PC-3 (cell line): Measurements from ENCODE around the gene KIF18A. TPM values are rescaled to one million over a fixed set of nuclear protein-coding genes. Genes with fewer than 3 reads are reported as not detected.

Experiments
- ATAC-seq: fragments of 200-7000 bp; cut with Tn5 transposase; 2 replicates; pipeline ENCODE4 v1.9.1; 2020; ENCODE audit warnings: mild to moderate bottlenecking, moderate library complexity
- BruUV-seq: library from RNA; stranded (reverse); fragments of 400-500 nt; replicated peaks from 2 replicates; lab custom pipeline; 2021; lab: Mats Ljungman, UMichigan
- CTCF ChIA-PET: fragments of 300-600 bp; sonication (Branson Sonifier 250); formaldehyde crosslinking; loops from one replicate; lab custom pipeline; 2022; ENCODE audit warnings: antibody characterized with exemption; lab: Charles Lee
- POLR2A ChIA-PET: fragments of 300-600 bp; sonication (Branson Sonifier 250); formaldehyde crosslinking; loops from one replicate; lab custom pipeline; 2022; ENCODE audit warnings: antibody characterized with exemption; ENCODE audit not compliant: unreplicated experiment; lab: Charles Lee
- DNase-seq: peaks from one replicate; pipeline ENCODE4 v3.0.0-alpha.2; 2015
- H2AFZ ChIP-seq: fragments of 300-600 bp; sonication (generic); 2 replicates; pipeline ENCODE4 v1.6.0; 2016; ENCODE audit warnings: antibody characterized with exemption, low read length
- H3F3A ChIP-seq: fragments of 300-600 bp; sonication (generic); one replicate; pipeline ENCODE4 v1.6.0; 2017; ENCODE audit warnings: antibody characterized with exemption, low read length, control low read depth, mild to moderate bottlenecking; ENCODE audit not compliant: unreplicated experiment
- H3K27ac ChIP-seq: fragments of 300-600 bp; sonication (generic); 2 replicates; pipeline ENCODE4 v1.5.1; 2016; ENCODE audit warnings: mild to moderate bottlenecking, low read length
- H3K27me3 ChIP-seq: fragments of 300-600 bp; sonication (generic); 2 replicates; pipeline ENCODE4 v1.6.1; 2016; ENCODE audit warnings: low read length, mixed read lengths
- H3K36me3 ChIP-seq: fragments of 300-600 bp; sonication (generic); 2 replicates; pipeline ENCODE4 v1.6.1; 2016; ENCODE audit warnings: low read depth, mixed run types, low read length, mixed read lengths
- H3K4me1 ChIP-seq: fragments of 300-600 bp; sonication (generic); 2 replicates; pipeline ENCODE4 v1.5.1; 2016; ENCODE audit warnings: low read length; ENCODE audit not compliant: insufficient read depth
- H3K4me2 ChIP-seq: fragments of 300-600 bp; sonication (generic); 2 replicates; pipeline ENCODE4 v1.6.0; 2016; ENCODE audit warnings: low read length
- H3K4me3 ChIP-seq: fragments of 300-600 bp; sonication (generic); 2 replicates; pipeline ENCODE4 v1.5.1; 2016; ENCODE audit warnings: mild to moderate bottlenecking, low read length, mixed read lengths
- H3K79me2 ChIP-seq: fragments of 300-600 bp; sonication (generic); 2 replicates; pipeline ENCODE4 v1.6.1; 2017; ENCODE audit warnings: low read length, mixed read lengths
- H3K9ac ChIP-seq: fragments of 300-600 bp; sonication (generic); 2 replicates; pipeline ENCODE4 v1.6.0; 2016; ENCODE audit warnings: mild to moderate bottlenecking, low read length
- H3K9me2 ChIP-seq: fragments of 300-600 bp; sonication (generic); replicated peaks from 2 replicates; pipeline ENCODE4 v1.6.1; 2016; ENCODE audit warnings: mixed run types, low read length, mixed read lengths
- H3K9me3 ChIP-seq: fragments of 300-600 bp; sonication (generic); 2 replicates; pipeline ENCODE4 v1.6.1; 2016; ENCODE audit warnings: low read length, mixed read lengths
- H4K20me1 ChIP-seq: fragments of 300-600 bp; sonication (generic); 2 replicates; pipeline ENCODE4 v1.6.1; 2016; ENCODE audit warnings: low read length, mixed read lengths
- CTCF ChIP-seq: fragments of 300-600 bp; sonication (generic); conservative IDR thresholded peaks from 2 replicates; pipeline ENCODE4 v1.5.1; 2017; ENCODE audit warnings: antibody characterized with exemption, low read depth, mild to moderate bottlenecking, low read length
- EZH2 ChIP-seq: fragments of 300-600 bp; sonication (generic); IDR thresholded peaks from one replicate; pipeline ENCODE4 v1.6.1; 2017; ENCODE audit warnings: antibody characterized with exemption, mild to moderate bottlenecking, low read length; ENCODE audit not compliant: unreplicated experiment
- EZH2phosphoT487 ChIP-seq: fragments of 300-600 bp; sonication (generic); IDR thresholded peaks from 2 replicates; pipeline ENCODE4 v1.6.1; 2018; ENCODE audit warnings: mild to moderate bottlenecking, antibody characterized with exemption, low read length, borderline replicate concordance
- intact Hi-C: fragments of 100-400 bp; cut with micrococcal nuclease; formaldehyde crosslinking; loops from 2 replicates; pipeline ENCODE4 v1.9.0; 2023
- total RNA-seq: library from RNA; depleted of rRNA; stranded (reverse); fragments of >200 nt; gene quantifications from 2 replicates; pipeline ENCODE4 v1.2.3, GENCODE V29; 2014

The KIF18A gene
- total RNA-seq, 1 experiment from 2014 or later, result 15.3 TPM

- no peaks in the 10 kb centered on the region for H3K9me2 ChIP-seq
- intact Hi-C loops, result loop anchor here (10.0 kb wide), 1 partner anchor 585 kb away; no protein-coding TSS in a partner anchor
- H3K4me1 ChIP-seq, result peaks cover 40% of the 10 kb centered on the region
- peak overlapping the region; percentile 47 for H3K27ac ChIP-seq
- no peaks in the 10 kb centered on the region for H3K9me3 ChIP-seq
- POLR2A ChIA-PET, result no interaction called here
- DNase-seq (peak; percentile 71), ATAC-seq (peak; percentile 51)
- H3F3A ChIP-seq, result no peaks in the 10 kb centered on the region
- H3K4me3 ChIP-seq, result peak overlapping the region; percentile 75
- peak overlapping the region; percentile 88 for H3K4me2 ChIP-seq
- H4K20me1 ChIP-seq, result no peaks in the 10 kb centered on the region
- H3K79me2 ChIP-seq, result peaks cover 81% of the 10 kb centered on the region
- BruUV-seq, result TSS peak; percentile 54
- CTCF ChIA-PET, result no interaction called here
- H2AFZ ChIP-seq, result peak overlapping the region; percentile 82
- no peak for TF ChIP-seq EZH2phosphoT487
- peak overlapping the region; percentile 92 for H3K9ac ChIP-seq
- 0 out of 2 replicates have a peak, but pooled peaks cover 7% of the 10 kb centered on the region for H3K36me3 ChIP-seq
- H3K27me3 ChIP-seq, result no peaks in the 10 kb centered on the region
Measured at GRCh38 chr11:28110108-28110820, 2.3 kb upstream of the KIF18A start.

DNA sequence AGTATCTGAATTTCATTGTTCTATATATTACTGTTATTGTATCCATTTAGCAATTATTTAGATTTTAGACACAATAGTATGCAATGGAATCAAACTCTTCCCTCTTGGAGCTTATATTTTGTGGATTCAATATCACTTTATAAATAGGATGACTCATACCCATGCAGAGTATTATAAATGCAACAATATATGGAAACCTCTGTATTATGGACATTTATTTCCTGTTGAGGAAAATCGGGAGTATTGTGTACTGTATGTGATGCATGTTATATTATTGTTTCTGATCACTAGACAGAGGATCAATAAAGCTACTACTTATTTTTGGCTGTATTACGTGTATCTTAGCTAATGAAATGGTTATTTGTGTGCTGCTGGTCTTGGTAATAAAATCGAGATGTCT lies 1.0 kb upstream of the KIF18A start:
- POLR2A ChIA-PET, result interaction anchor here (0.5 to 1.3 kb wide), 2 partner anchors 174 to 390 kb away, joined by 5 to 6 read pairs; no protein-coding TSS in a partner anchor
- no peaks in the 10 kb centered on the region for H3K27me3 ChIP-seq
- H3K9me2 ChIP-seq, result no peaks in the 10 kb centered on the region
- CTCF ChIA-PET, result no interaction called here
- ATAC-seq (no peak), DNase-seq (no peak)
- H3F3A ChIP-seq, result no peaks in the 10 kb centered on the region
- TF ChIP-seq EZH2, result no peak
- no peak for TF ChIP-seq CTCF
- no peak for TF ChIP-seq EZH2phosphoT487
- H3K36me3 ChIP-seq, result 0 out of 2 replicates have a peak, but pooled peaks cover 3% of the 10 kb centered on the region
- H3K79me2 ChIP-seq, result peaks cover 85% of the 10 kb centered on the region
- peak overlapping the region; percentile 88 for H3K4me2 ChIP-seq
- no peaks in the 10 kb centered on the region for H3K9me3 ChIP-seq
- H3K27ac ChIP-seq, result peak overlapping the region; percentile 61
- BruUV-seq, result no TSS peak
- H3K4me1 ChIP-seq, result peaks cover 53% of the 10 kb centered on the region
- H3K9ac ChIP-seq, result peak overlapping the region; percentile 83
- no peaks in the 10 kb centered on the region for H4K20me1 ChIP-seq
- intact Hi-C loops, result loop anchor here (5.0 kb wide), 4 partner anchors 207 to 1223 kb away; no protein-coding TSS in a partner anchor
- H3K4me3 ChIP-seq, result peak overlapping the region; percentile 75
- no peak overlapping the region for H2AFZ ChIP-seq

- DNase-seq, result peak; percentile 19
- H3K27me3 ChIP-seq, result no peaks in the 10 kb centered on the region
- H3K27ac ChIP-seq, result peak overlapping the region; percentile 64
- ChIA-PET CTCF (interaction anchor here (0.5 to 0.9 kb wide), 6 partner anchors 128 to 1420 kb away, joined by 3 to 4 read pairs (median 4); no protein-coding TSS in a partner anchor), POLR2A (interaction anchor here (0.6 to 1.3 kb wide), 5 partner anchors 17 to 585 kb away, joined by 3 to 12 read pairs (median 5); no protein-coding TSS in a partner anchor)
- H3K4me2 ChIP-seq, result peak overlapping the region; percentile 88
- TF ChIP-seq CTCF, result no peak
- peaks cover 91% of the 10 kb centered on the region for H3K79me2 ChIP-seq
- no peaks in the 10 kb centered on the region for H3K36me3 ChIP-seq
- no peaks in the 10 kb centered on the region for H3F3A ChIP-seq
- H3K4me3 ChIP-seq, result peak overlapping the region; percentile 75
- peak overlapping the region; percentile 75 for H3K9ac ChIP-seq
- H3K9me3 ChIP-seq, result no peaks in the 10 kb centered on the region
- H4K20me1 ChIP-seq, result no peaks in the 10 kb centered on the region
- no TSS peak for BruUV-seq
- H3K4me1 ChIP-seq, result peaks cover 68% of the 10 kb centered on the region
- no peaks in the 10 kb centered on the region for H3K9me2 ChIP-seq
- intact Hi-C loops, result loop anchor here (1.0 to 5.0 kb wide), 6 partner anchors 173 to 1225 kb away; partner anchors contain the start of gene BDNF
- ATAC-seq, result peak; percentile 4
- H2AFZ ChIP-seq, result peak overlapping the region; percentile 65
Measured at GRCh38 chr11:28107191-28107749, 686 bp downstream of the KIF18A start.
